Stimulated activated naive CD4-positive, alpha-beta T cell (primary cell): Measurements from ENCODE around the gene PPP2R5E.
"Not testable (repeated sequence)": the region's sequence is repeated elsewhere in the genome, so short reads cannot be mapped to it uniquely, and the experiment has no call there.

Source experiments
- DNase-seq, 6 experiments: peaks; one replicate each; lab custom pipeline; 2025; lab: John Stamatoyannopoulos, UW

PPP2R5E gene

DNA sequence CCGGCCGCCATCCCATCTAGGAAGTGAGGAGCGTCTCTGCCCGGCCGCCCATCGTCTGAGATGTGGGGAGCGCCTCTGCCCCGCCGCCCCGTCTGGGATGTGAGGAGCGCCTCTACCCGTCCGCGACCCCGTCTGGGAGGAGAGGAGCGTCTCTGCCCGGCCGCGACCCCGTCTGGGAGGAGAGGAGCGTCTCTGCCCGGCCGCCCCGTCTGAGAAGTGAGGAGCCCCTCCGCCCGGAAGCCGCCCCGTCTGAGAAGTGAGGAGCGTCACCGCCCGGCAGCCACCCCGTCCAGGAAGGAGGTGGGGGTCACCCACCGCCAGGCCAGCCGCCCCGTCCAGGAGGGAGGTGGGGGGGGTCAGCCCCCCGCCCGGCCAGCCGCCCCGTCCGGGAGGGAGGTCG, 20.7 kb downstream of the PPP2R5E start:
- not testable (repeated sequence) for DNase-seq

- DNase-seq, result no peak
Measured at GRCh38 chr14:63517354-63517753, 25.8 kb downstream of the PPP2R5E start.

- DNase-seq, result no peak
Measured at GRCh38 chr14:63515240-63515639, 27.9 kb downstream of the PPP2R5E start.

GRCh38 chr14:63513756-63514155, 29.4 kb downstream of the PPP2R5E start:
- no peak for DNase-seq

DNA sequence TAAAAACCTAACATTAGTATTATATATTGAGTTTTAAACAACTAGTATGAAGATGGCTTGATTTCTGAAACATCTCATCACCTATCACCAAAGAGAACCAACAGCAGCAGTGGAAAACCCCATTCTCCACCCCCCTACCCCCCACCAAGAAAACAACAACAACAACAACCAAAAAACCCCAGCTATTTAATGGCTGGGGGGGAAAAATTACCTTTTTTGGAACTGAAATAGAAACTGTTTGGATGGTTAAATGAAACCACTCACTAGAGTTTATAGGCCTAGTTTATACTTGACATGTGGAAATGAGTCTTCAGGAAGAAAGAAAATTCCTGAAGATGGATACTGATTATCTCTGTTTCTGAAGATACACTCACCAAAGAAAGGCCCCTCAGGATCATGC, 30.3 kb downstream of the PPP2R5E start:
- no peak for DNase-seq

DNA sequence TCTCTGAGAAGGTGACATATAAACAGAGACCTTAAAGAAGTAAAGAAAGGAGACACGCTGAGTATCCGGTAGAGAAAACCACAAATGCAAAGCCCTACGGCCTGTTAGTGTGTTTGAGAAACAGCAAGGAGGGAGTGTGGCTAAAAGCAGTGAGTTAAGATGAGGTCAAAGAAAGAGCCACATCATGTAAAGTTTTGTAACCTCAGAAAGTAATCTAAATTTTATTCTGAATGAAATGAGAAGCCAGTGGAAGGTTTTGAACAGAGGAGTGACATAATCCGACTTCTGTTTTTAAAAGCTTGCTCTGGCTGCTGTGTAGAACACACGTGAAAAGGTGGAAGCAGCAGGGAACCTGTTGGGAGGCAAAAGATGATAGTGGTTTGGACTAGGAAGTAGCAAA, 32.6 kb downstream of the PPP2R5E start:
- DNase-seq, result peak in 2 of 6 experiments; percentile 6 to 8

- DNase-seq, result peak in 2 of 6 experiments; percentile 3 to 9
Measured at GRCh38 chr14:63508033-63508432, 35.1 kb downstream of the PPP2R5E start.

GRCh38 chr14:63504648-63505047, 38.5 kb downstream of the PPP2R5E start:
- DNase-seq, result no peak

GRCh38 chr14:63501429-63501828, 41.7 kb downstream of the PPP2R5E start:
- DNase-seq, result no peak

DNA sequence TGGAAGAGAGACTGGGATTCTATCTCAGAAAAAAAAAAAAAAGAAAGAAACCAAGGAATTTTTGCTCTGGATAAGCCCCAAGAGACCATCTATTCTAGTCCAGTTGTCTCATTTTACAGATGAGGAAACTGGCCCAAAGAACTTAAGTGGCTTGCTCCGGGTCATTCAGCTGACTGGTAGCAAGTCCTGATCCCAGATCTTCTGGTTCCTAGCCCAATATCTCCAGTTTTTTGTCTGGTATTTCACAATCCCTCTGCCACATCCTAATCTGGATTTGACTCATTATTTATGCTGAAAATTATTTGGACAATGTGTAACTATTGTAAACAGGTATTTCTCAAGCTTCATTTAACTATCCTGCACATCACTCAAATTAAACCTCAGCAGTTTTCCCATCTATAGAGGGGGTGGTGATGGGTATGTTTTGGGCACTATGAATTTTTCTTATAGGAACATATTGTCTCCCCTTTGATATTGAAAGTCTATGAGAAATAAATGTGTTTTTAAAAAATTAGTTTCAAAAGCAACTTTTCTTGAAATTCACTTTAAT, 43.4 kb downstream of the PPP2R5E start:
- DNase-seq, result no peak

- DNase-seq, result no peak
Measured at GRCh38 chr14:63496837-63497400, 46.3 kb downstream of the PPP2R5E start.

DNA sequence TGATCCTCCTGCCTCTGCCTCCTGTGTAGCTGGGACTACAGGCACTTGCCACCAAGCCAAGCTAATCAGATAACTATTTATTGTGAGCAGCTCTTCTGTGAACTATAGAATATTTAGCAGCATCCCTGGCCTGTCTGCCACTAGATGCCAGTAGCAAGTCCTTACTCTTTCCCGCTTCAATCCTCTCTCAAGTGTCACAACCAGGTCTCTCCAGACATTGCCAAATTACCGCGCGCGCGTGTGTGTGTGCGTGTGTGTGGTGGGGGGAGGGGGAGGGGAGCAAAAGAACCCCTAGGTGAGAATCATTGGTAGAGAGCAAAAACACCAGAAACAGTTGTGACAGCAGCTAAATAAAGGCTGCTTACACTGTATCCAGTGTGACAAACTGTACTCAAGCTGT, 49.9 kb downstream of the PPP2R5E start:
- DNase-seq, result no peak

GRCh38 chr14:63492391-63492790, 50.8 kb downstream of the PPP2R5E start:
- no peak for DNase-seq

DNA sequence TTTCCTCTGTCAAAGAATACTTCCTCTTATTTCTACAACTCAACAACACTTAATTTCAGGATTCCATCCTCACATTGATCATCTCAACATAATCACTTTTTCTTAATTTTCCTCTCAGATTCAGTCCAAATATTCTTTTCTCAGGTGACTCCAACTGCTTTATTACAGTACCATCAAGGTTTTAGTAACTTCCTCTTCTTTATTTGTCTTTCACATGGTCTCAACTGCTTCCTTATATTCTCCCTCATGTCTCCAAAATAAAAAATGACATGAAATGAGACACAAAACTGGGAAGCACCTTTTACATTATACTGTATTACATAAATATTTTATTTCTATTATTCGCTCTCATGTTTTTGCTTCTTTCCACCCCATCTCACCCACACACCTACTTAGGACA, 55.5 kb downstream of the PPP2R5E start:
- no peak for DNase-seq

GRCh38 chr14:63486738-63487137, 56.4 kb downstream of the PPP2R5E start:
- DNase-seq, result no peak

DNA sequence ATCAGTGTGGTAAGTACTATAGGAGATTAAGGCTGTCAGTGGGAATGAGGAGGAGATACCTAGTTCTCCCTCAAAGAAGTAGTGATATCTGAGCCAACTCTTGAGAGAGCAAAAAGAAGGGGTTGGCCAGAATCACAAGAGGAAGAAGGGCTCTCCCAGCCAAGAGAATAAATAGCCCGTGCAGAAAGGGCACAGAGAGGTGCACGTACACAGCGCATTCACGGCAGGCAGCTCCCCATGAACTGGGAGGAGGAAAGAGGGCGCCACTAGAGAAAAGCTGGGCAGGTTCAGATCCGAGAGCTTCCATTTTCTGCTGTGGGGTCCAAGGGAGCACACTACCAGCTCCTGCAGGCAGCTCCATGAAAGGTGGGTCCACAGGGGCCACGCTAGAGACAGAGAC, 59.9 kb downstream of the PPP2R5E start:
- DNase-seq, result no peak

DNA sequence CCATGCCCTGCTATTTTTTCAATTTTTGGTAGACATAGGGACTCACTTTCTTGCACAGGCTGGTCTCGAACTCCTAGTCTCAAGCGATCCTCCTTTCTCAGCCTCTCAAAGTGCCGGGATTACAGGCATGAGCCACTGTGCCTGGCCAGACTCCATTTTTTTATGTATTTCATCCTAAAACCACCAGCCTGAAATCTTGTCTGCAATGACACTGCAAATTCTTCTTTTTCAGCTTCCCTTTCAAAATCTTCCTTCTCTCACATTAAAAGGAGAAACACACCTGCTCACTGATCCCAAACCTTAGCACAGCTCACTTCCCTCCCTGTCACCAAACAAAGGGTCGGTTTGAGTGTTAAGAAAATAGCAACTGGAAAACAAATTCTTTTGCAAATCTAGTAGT, 62.6 kb downstream of the PPP2R5E start:
- DNase-seq, result no peak

- no peak for DNase-seq
Measured at GRCh38 chr14:63478437-63478852, 64.7 kb downstream of the PPP2R5E start.

GRCh38 chr14:63478010-63478409, 65.2 kb downstream of the PPP2R5E start:
- DNase-seq, result no peak

DNA sequence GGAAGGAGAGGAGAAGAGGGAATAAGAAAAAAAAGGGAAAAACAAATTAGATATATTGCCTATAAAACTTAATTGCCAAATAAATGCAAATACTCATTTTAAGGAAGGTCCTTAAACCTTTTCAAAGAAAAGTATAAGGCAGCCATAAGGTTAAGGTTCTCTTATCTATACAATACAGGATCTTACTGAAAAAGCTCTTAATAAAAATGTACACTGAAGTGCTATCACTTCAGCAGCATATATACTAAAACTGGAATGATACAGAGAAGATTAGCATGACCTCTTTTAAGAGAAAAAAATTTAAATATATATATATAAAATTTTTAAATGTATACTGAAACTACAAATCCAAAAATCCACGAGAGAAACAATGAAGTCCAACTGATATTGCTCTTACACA, 65.6 kb downstream of the PPP2R5E start:
- no peak for DNase-seq

DNA sequence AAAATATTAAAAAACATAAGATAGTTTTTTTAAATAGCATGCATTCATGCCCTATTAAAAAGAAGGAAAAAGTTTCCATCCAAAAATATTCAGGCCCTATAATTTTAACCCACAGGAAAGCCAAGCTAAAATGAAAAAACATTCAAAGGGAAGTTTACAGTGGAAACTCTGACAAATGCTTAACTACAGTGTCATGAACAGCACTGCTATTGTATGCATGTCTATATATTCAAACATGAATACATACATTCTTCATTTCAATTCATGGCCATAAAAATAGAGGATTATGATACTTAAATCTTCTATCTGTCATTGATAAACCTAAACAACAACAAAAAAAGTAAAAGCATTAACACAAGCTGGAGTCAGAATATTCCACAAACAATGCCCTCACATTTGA, 67.4 kb downstream of the PPP2R5E start:
- DNase-seq, result no peak

DNA sequence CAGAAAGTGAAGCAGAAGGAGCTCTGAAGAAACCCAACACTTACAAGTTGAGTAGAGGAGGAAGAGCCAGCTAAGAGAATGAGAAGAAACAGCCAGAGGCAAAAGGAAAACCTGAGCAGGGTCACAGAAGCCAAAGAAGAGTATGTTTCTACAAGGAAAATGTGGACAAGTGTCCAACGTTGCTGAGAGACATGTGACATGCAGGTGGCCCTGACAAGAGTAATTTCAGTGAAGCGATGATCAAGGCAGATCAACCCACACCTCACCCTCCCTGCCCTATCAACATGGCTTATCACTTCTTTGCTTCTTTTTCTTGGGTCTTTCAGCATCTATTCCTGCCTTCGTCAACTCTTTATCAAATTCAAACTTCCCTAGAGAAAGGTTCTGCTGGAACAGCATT, 68.3 kb downstream of the PPP2R5E start:
- no peak for DNase-seq

DNA sequence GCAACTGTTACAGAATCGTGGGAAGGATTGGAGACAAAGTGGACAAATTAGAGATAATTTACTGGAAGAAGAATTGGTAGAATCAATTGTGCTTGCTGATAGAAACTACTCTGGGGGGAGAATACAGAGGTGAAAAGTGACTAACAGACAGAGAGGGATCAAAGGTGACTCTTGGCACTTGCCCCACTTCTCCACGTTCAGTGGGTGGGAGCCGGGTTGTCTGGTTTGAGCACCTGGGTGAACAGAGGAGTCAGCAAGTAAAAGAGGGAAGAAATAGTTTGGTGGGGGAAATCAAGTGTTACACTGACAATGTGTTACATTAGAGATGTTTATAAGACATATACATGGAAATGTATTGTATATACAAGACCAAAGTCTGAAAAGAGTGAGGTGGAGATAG, 69.1 kb downstream of the PPP2R5E start:
- DNase-seq, result no peak
